ENCODE measurements around the gene SNRPD2. TPM values are rescaled to one million over a fixed set of nuclear protein-coding genes. Genes with fewer than 3 reads are reported as not detected.

The SNRPD2 gene
- total and polyA plus RNA-seq, 2 of the 8 experiments (the other 6 are each of a cell fraction or from before 2014, with no cell fraction given): 645 to 759 TPM

GRCh38 chr19:45733160-45733810 lies 41.5 kb upstream of the SNRPD2 start, which contains the start of gene MEIOSIN:
Gene MEIOSIN, plus strand, starts transcription at chr19:45733439. Its CDS starts 1,938 bp downstream, at chr19:45735377.
- Histone ChIP-seq H3K18ac (ENCODE audit: extremely low read depth, low read length) (no peak within 1 kb of the TSS), H3K23ac (ENCODE audit: insufficient read length) (no peak within 1 kb of the TSS), H3K79me2 (ENCODE audit: control insufficient read depth in 1 of 2, insufficient read depth in 2 of 2, low read length in 2 of 2) (peaks cover 0 to 21% of the 10 kb centered on the region in 2 experiments; a peak in 2 of 4 replicates), H3K4me1 (replicated peaks in 1 of 4; ENCODE audit: control insufficient read depth in 3 of 4, insufficient read depth in 4 of 4, low read length in 3 of 4) (peaks cover 0 to 4% (median 3%) of the 10 kb centered on the region in 4 experiments; a peak in 5 of 7 replicates), H3K79me1 (ENCODE audit: low read depth, low read length) (peaks cover 4% of the 10 kb centered on the region; the same call in 1 of the 2 replicates), H3K27ac (ENCODE audit: low read depth, low read length) (no peak within 1 kb of the TSS), H2AK5ac (ENCODE audit: low read depth, low read length) (no peak within 1 kb of the TSS), H3K27me3 (replicated peaks in 1 of 4; ENCODE audit: control insufficient read depth in 3 of 4, extremely low read depth in 1 of 4, insufficient read depth in 3 of 4, low read length in 3 of 4) (no peaks in the 10 kb centered on the region; a peak in 1 of 7 replicates), H3K23me2 (ENCODE audit: low read depth, low read length) (peaks cover 4% of the 10 kb centered on the region; the same call in 1 of the 2 replicates), H3K36me3 (ENCODE audit: control insufficient read depth in 2 of 4, insufficient read depth in 4 of 4, low read length in 3 of 4) (no peaks in the 10 kb centered on the region), H3K9me3 (ENCODE audit: insufficient read depth in 2 of 2, low read depth in 1 of 2, low read length in 1 of 2) (no peaks in the 10 kb centered on the region), H3K4ac (replicated peaks; ENCODE audit: insufficient read length, low read depth, low read length) (peak within 1 kb of the TSS; percentile 91), H3K56ac (replicated peaks; ENCODE audit: insufficient read length, low read depth, low read length) (no peak within 1 kb of the TSS), H4K20me1 (replicated peaks in 1 of 2; ENCODE audit: control insufficient read depth in 1 of 2, insufficient read depth in 2 of 2, low read length in 2 of 2) (no peaks in the 10 kb centered on the region), H4K5ac (ENCODE audit: insufficient read length, low read depth, low read length) (no peak within 1 kb of the TSS), H2BK120ac (replicated peaks; ENCODE audit: low read depth, low read length) (no peak within 1 kb of the TSS), H2BK12ac (ENCODE audit: low read depth, low read length) (peak within 1 kb of the TSS; percentile 84; the same call in 1 of the 2 replicates), H2BK5ac (ENCODE audit: low read depth, low read length) (no peak within 1 kb of the TSS), H2BK20ac (ENCODE audit: low read length) (no peak within 1 kb of the TSS), H3K14ac (ENCODE audit: insufficient read length) (no peak within 1 kb of the TSS), H2AFZ (ENCODE audit: low read length) (no peak within 1 kb of the TSS; the same call in 1 of the 2 replicates), H3K4me3 (ENCODE audit: extremely low read depth in 1 of 4, insufficient read depth in 2 of 4, low read depth in 3 of 4, low read length in 4 of 4) (no peak within 1 kb of the TSS), H3K4me2 (ENCODE audit: insufficient read depth in 1 of 2, low read depth in 2 of 2, low read length in 2 of 2) (no peak within 1 kb of the TSS), H3K9ac (replicated peaks in 1 of 4; ENCODE audit: extremely low read depth in 1 of 4, low read depth in 3 of 4, low read length in 3 of 4) (no peak within 1 kb of the TSS), H2BK15ac (ENCODE audit: low read length) (no peak within 1 kb of the TSS), H4K91ac (replicated peaks; ENCODE audit: insufficient read length, low read length) (no peak within 1 kb of the TSS), H4K8ac (ENCODE audit: extremely low read depth, insufficient read depth, low read length) (peak within 1 kb of the TSS; percentile 62)
- CTCF ChIA-PET (ENCODE audit: partially characterized antibody): interaction anchor here (0.8 to 1.5 kb wide), 5 partner anchors 20 to 66 kb away, joined by 3 to 6 read pairs (median 3); no protein-coding TSS in a partner anchor
- POLR2A ChIA-PET (ENCODE audit: partially characterized antibody): interaction anchor here (1.0 to 9.1 kb wide), 6 partner anchors 10 to 41 kb away, joined by 3 to 113 read pairs (median 4); partner anchors contain the start of genes QPCTL and SIX5
- FAIRE-seq: no peak
- no peak for DNase-seq (ENCODE audit: low read depth in 1 of 2, low spot score in 2 of 2)
- WGBS, 2 experiments (ENCODE audit: extremely low coverage in 1 of 2, insufficient coverage in 1 of 2, insufficient read length in 1 of 2, insufficient replicate concordance in 2 of 2, low coverage in 1 of 2, low lambda C conversion rate in 2 of 2, missing lambda C conversion rate in 1 of 2): 96% methylated on average over 43 of the region's 59 CpGs; no CpG with 5 or more reads in 1 of the 2 experiments
- no peak for TF ChIP-seq JUN (IDR thresholded peaks at IDR 0.05; ENCODE audit: low read depth, low read length)
- TF ChIP-seq ATF2 (IDR thresholded peaks at IDR 0.05; ENCODE audit: low read length): no peak
- TF ChIP-seq ASH2L (IDR thresholded peaks at IDR 0.05; ENCODE audit: low read length): no peak
- peak; percentile 36 for TF ChIP-seq MAX (IDR thresholded peaks at IDR 0.05)
- no peak for TF ChIP-seq RNF2 (IDR thresholded peaks at IDR 0.05; ENCODE audit: borderline replicate concordance, low read depth, low read length, missing control alignments, poor library complexity, severe bottlenecking)
- no peak for TF ChIP-seq PHF8 (conservative IDR thresholded peaks at IDR 0.05; ENCODE audit: low read depth, low read length)
- TF ChIP-seq, protein P1, sequence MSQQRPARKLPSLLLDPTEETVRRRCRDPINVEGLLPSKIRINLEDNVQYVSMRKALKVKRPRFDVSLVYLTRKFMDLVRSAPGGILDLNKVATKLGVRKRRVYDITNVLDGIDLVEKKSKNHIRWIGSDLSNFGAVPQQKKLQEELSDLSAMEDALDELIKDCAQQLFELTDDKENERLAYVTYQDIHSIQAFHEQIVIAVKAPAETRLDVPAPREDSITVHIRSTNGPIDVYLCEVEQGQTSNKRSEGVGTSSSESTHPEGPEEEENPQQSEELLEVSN (IDR thresholded peaks at IDR 0.05): peak; percentile 93
- no peak for TF ChIP-seq BCL11A (IDR thresholded peaks at IDR 0.05; ENCODE audit: low read depth in 2 of 2, low read length in 2 of 2)

Data from H1 (cell line).